Dermis blood vessel endothelial cell (primary cell): Measurements from ENCODE around the gene TFCP2L1. TPM values are rescaled to one million over a fixed set of nuclear protein-coding genes. Genes with fewer than 3 reads are reported as not detected.
"Not testable (repeated sequence)": the region's sequence is repeated elsewhere in the genome, so short reads cannot be mapped to it uniquely, and the experiment has no call there.

Experiments used
- DNase-seq: peaks from one replicate; pipeline ENCODE4 v3.0.0; 2010
- total RNA-seq: library from RNA; depleted of rRNA; stranded (reverse); fragments of >200 nt; gene quantifications from 2 replicates; pipeline ENCODE4 v1.2.3, GENCODE V29; 2014

TFCP2L1 gene
- total RNA-seq, 1 donor from 2014 or later, result 0.51 TPM

DNA sequence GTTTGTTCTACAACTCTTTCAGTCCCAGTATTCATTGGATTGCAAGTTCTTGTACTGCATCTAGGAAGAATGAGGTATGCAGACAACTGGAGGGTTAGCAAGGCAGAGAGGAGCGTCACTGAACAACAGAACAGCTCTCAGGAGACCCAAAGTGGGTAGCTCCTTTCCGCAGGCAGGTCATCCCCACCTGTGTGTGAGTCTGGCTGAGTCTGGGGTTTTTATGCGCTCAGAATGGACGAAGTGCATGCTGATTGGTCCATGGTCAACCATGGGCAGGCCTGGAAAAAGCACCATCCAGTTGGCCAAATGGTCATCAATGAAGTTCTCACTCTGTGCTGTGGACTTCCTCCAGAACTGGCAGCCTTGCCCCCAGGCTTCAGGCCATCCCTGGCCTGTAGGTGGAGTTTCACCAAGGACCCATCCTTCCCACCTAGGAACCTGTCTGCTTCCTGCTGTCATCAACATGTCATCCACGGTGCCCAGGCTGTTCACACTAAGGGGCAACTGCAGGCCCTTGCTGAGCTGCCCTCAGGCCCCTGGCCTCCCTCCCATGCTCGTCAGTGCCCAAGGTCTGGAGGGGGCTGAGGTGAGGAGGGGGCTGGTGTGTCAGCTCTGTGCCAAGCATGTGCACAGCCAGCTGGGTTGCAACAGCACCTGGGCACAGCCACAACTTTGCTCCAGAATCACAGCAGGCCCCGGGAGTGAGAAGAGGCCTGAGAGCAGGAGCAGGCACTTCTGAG lies 11.1 kb upstream of the TFCP2L1 start:
- no peak for DNase-seq

DNA sequence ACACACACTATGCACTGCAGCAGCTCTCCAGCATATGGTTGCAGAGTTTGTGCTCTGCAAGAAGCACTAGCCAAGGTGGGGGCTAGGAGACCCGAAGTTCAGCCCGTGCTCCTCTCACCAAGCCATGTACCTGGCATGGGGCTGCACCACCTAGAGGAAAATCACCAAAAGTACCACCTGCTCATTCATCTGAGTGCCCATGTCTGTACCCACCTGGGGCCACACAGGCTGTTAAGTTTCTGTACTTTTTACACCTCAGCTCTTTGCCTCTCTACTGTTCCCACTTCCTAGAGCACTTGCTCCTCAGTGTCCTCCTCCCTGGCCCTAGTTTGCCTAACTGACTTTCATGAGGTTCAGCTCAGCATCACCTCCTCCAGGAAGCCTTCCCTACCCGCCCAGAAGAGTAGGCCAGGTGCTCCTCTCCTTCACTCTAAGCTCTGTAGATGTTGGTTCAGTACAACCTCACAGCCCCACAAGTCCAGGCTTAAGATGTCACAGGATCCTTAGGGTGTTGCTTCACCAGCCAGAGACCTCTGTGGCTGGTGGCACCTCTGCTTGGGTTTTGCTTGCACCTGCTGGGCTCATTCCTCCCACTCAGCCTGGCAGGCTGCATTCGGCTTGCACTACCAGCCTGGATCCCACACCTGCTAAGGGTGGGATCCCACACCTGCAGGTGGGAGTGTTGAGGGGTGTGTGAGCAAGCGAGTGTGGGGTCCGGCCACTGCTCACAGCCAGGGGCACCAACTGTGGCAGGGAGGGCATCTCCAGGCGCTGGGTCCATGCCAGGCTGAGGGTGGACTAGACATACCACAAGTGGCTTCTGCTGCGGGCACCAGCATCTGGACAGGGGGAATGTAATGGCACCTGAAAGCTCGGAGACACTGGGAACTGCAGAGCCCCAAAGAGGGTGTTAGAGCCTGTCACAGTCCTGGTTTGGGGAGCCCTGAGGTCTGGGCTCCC lies 10.2 kb upstream of the TFCP2L1 start:
- no peak for DNase-seq

DNA sequence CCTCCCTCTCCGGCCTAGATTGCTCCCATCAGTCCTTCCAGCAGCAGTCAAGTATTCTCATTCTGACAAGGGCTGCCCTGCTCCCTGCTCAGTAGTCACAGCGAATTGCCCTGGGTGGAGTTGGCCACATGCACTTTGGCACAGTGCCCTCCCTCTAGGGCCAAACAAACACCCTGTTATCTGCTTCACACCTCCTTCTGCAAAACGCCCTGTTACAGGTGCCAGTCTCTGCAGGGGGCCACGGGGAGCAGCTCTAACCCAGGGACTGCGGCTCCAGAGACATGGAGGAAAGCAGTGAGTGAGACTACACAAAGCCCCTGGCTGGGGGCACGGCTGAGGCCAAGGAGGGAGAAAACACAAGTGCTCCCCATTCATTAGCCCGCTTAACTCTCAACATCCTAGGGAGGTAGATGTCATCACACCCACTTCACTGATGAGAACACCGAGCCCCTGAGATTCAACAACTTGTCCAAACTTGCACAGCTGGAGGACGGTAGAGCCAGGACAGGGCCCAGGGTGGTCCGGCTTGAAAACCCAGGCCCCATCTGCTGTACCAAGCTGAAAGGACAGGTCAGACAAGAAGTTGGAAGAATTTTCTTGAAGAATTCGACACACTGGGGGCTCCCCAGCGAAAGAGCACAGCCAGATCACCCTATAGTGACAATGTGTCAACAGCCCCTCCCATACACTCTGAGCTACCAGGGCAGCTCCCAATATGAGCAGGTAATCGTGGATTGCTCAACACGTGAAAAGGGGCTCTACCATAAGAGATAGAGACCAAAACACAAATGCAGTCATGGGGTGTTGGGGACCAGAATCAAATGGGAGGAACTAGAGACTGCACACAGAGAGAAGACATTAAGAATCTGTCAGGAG lies 8.7 kb upstream of the TFCP2L1 start:
- DNase-seq, result no peak

DNA sequence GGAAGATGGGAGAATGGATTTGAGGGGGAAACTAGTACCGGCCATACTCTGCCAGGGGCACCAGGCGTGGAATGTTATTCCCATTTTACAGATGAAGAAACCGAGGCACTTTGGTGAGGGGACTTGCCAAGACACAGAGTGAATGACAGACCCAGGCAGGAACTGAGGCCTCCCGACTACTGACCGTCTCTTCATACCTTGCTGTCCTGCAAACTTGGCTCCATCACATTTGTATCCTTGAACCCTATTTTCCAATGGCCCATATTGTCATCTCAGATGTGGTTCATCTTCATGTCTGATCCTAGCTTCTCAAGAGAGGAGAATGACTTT lies 6.2 kb upstream of the TFCP2L1 start:
- no peak for DNase-seq

DNA sequence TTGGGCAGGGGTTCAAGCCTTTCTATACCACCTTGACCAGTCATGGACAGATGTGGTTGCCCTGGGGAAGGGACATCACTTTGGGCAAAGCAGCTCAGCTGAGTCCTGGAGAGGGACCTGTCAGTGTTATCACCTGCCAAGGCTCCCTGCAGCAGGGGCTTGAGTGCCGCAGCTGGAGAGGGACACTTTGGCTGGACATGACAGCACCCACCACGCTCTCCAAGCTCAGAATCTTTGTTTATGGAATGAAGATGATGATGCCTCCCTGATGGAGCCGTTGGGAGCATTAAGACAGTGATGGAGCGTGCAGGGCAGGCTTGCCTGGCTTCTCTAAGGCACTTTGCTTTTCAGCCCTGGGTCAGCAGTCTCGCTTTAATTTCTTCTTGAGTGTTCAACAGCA lies 4.3 kb upstream of the TFCP2L1 start:
- no peak for DNase-seq

DNA sequence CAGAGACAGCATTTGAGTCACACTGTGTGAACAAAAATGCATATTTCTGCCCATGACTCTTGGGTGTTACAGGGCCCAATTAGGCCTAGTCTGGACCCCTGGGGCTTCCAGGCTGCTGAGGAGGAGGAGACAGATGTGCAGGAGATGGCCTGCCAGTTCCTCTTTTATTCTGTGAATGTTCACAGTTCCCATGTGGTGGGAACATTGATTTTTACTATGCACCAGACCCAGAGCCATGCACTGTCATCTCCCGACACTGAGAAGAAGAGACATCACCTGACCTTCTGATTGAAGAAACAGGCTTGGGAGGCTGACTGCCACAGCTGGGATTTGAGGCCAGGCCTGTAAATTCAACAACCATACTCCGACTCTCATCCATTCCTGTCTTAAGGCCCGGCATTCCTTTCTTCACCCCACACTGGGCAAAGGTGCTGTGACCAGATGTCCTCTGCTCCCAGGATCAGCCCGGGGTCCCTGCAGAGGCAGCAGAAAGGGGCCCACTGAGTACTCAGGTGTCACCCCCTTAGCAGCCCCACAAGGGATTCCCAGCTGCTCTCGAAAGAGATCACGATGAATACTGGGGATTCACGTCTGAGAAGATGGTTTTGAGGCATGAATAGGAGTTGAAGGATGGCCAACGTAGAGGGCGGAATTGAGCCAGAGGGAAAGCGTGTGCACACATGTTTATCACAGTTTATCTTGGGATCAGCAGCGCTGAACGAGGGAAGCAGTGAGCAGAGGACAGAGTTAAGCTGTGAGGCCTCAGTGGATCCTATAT lies 3.6 kb upstream of the TFCP2L1 start:
- no peak for DNase-seq

DNA sequence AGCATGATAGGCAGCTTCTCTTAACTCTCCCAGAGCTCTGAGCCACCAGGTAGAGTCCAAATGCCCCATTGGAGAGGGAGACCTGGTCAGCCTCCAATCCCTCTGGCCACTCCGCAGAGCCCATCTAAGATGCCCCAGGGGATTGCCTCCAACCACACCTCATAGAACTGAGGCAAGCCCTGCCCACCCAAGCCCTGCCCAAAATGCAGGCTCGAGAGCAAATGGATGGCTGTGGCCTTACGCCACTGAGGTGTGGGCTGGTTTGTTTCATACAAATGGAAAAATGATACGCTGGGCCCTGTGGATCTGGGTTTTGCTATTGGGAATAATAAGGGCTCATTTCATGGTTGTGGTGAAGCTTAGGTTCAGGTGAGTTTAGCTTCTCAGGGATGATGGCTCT lies 3.0 kb upstream of the TFCP2L1 start:
- no peak for DNase-seq

DNA sequence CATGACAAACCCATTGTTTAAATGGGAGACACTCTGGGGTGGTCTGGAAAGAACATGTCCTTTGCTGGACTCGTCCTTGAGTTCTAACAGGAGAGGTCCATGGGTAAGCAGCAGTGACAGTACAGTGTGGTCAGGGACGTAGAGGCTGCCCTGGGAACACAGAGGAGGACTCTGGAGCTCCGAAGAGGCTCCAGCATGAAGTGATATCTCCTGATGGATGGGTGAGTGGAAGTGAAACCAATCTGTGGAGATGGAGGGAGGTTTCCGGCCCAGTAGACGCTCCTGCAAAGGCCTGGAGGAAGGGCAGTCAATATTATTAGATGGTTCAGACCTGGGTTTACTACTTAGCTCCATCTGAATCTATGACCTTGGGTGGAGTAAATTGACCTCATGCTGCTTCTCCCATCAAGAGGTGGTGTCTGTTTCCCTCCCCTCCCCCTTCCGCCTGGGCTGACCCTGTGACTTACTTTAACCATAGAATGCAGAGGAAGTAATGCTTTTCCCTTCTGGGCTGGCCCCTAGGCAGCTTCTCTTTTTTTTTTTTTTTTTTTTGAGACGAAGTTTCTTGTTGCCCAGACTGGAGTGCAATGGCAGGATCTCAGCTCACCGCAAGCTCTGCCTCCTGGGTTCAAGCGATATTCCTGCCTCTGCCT lies 2.3 kb upstream of the TFCP2L1 start:
- no peak for DNase-seq

DNA sequence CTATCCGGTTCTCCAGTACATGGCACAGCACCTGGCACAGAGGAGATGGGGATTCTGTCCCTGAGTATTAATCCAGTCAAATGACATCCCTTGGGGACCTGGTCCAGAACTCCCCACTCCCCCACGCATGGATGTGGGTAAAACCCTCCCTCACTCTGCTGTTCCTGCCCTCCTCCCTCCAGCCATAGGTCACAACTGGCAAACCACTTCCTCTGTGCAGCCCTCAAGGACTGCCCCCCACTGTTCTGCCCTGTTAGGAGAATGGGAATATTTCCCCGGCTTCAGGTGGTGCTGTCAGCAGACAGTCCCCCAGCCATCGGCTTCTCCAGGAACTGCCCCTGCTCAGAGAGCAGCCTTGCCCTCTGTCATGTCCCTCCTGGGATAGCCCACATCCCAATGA lies 1.5 kb upstream of the TFCP2L1 start:
- no peak for DNase-seq

DNA sequence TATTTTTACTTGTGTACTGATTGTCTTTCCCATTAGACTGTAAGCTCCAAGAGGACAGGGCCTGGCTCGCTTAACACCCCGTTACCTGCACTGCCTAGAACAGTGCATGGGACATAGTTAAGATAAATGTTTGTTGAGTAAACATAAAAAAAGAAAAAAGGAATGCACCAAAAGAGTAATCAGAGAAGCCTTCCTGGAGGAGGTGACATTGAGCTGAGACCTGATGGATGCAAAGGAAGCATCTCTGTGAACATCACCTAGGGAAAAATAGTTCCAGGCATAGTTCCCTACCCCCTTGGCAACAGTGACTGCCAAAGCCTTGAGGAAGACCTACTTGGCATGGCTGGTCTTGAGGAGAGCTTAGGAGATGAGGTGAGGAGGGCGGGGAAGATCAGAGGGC lies 924 bp upstream of the TFCP2L1 start:
- no peak for DNase-seq

DNA sequence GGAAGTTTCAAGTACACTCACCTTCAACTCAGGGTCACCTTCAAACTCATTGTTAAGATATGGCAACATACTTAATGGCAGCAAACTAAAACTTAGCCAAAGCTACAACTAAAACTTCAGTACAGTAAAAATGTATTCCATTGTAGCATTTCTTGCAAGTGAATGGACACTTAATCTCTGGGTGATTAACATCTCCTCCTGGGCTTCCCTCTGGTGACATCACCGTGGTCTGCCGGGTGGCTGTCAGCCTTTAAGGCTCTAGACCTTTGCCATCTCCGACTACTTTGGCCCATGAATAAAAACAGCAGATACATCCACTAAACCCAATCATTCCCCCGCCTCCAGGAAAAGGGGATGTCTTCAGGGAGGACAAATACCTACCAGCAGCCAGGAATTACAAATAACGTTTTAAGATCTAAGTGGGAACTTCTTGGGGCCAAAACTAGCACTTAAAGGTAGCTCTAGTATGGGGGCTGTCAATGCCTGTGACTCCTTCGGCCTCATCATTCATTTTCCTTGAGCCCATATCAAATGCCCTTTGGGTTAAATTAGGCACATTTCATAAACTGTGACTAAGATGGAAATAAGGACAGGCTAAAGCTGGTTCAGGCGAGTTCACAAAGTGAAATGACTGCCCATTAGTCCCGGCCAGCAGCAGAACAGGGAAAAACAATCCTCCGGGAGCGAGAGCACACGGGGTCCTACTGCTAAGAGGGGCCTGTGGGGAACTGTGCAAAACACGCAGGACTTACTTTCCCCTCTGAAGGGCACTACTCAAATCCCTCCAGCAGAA lies 1.1 kb downstream of the TFCP2L1 start:
- no peak for DNase-seq

DNA sequence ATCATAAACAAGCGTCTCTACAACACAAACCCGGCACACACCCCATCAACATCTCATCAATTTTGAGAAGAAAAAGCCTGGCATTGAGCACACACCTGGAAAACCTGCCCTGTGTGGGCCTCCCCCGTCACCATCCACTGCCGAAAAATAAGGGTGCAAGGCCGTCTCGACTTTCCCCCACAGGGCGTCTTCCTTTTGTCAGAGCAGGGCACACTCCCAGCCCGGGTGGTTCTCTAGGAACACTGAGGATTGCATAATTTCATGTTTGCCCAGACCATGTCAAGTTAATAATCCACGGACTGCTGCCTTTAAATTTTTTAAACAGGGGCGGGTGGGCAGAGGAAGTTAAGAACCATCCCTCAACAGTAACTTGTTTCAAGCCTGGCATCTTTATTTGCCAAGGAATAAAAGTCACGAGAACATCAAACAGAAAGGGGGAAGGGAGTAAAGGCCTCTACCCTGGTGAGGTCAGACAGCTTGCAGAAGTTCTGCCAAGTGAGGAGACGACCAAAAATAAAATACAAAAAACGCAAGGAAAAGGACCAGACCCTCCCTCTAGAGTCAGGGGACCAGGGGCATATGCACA lies 2.1 kb downstream of the TFCP2L1 start:
- no peak for DNase-seq

DNA sequence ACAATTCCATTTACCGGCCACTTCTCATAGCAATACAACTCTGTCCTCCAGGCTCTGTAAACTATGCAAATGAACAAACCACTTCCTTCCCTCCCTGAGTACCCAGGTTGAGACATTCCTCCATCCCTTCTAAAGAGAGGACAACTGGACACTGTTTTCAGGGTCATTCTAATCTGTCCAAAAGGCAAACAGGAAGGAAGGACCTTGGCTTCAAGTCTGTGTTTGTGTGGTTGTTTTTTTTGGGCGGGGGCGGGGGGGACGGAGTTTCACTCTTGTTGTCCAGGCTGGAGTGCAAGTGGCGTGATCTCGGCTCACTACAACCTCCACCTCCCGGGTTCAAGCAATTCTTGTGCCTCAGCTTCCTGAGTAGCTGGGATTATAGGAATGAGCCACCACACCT lies 3.3 kb downstream of the TFCP2L1 start:
- DNase-seq, result no peak

DNA sequence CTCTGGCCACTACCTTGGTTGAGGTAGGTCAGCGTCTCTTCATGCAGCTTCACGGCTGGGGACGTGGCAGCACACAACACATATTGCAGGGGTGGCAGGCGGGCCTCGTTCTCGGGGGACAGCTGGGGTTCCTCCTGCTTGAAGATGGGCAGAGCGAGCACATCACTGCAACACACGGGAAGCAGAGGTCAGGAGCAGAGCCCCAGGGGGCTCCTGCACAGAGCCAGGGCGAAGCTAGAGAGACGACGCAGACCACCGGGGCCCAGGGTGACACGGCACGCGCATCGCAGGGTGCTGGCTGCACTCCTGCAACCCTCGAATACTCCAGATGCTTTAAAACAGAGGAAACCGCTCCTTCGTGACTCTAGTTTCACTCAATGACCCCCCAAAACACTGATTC lies 3.9 kb downstream of the TFCP2L1 start:
- DNase-seq, result no peak

DNA sequence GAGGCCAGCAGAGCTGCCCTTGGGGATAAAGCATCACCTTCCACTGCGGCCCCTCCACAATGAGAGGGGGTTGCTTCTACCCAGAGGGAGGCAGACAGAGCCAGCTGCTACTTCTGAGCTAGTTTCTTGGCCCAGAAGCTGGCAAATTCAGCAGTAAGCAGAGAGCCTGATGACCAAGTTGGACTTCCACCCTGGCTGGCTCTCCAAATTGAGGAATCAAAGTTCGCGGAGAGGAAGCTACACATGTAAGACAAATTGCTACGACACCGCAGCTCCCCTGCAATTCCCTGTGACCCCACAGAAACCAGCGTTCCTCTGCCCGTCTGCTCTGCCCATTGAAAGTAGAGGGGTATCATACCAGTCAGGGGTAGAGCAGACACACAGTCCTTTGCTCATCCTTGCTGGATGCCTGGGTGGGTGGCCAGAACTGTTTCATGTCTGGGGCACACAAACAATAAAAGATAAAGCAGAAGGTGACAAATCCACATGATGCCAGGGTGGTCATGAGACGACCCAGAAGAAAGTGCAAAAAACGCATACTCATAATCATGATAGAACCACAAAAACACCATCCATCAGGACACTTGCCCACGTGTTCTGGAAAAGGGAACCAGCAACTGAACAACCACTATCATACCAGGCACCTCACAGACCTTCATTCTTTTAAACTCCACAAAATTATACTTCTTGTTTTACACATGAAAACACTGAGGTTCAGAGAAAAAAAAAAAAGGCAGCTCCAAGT lies 5.4 kb downstream of the TFCP2L1 start:
- DNase-seq, result no peak

DNA sequence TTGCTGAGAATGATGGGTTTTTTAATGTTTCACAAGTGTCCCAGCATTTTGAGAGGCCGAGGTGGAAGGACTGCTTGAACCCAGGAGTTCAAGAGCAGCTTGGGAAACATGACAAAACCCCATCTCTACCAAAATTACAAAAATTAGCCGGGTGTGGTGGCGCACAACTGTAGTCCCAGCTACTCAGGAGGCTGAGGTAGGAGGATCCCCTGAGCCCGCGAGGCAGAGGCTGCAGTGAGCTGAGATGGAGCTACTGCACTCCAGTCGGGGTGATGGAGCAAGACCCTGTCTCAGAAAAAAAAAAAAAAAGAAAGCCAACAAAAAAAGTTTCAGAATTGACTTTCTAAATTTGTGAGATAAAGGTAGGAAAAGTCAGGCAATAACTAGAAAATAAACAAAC lies 8.7 kb downstream of the TFCP2L1 start:
- no peak for DNase-seq

DNA sequence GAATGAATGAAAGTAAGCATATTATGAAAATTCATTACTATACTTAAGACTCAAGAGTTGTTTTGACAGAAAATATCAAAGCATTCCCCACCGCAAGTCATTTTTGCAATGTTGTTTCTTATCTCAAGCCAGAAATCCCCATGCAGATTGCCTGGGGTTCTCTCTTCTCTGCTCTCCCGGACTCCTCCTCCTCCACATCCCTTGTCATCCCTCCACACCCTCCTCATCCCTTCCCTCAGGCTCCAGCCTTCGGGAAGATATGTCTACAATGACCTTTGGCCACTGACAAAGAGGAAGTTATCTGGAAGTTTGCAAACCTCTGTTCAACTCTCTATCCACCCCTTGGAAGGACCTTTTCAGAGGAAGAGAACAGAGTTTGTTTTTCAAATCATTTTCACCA lies 11.9 kb downstream of the TFCP2L1 start:
- no peak for DNase-seq

DNA sequence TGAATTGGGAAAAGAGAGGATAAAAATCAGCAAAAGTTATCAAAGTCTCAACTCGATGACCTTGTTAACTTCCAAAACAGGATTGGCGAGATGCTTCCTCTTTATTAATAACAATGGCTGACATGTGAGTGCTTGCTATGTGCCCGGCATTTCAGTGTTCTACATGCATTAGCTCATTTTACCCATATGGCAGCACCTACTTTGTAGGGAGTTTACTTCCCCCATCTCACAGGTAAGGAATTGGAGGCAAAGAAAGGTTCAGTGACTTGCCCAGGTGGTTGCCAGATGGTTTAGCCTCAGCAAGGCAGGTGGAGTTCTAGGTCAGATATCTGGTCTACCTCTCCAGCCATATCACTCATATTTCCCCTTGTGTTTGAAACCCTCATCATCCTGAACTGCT lies 12.4 kb downstream of the TFCP2L1 start:
- DNase-seq, result no peak

DNA sequence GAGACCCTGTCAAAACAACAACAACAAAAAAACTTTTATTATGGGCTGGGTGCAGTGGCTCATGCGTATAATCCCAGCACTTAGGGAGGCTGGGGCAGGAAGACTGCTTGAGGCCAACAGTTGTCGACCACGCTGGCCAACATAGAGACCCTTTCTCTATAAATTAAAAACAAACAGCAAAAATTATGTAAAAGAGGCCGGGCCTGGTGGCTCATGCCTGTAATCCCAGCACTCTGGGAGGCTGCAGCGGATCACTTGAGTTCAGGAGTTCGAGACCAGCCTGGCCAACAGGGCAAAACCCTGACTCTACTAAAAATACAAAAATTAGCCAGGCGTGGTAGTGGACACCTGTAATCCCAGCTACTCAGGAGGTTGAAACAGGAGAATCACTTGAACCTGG lies 15.6 kb downstream of the TFCP2L1 start:
- DNase-seq, result not testable (repeated sequence)
